K562 (cell line): ENCODE data around the gene CDKL4. TPM values are rescaled to one million over a fixed set of nuclear protein-coding genes. Genes with fewer than 3 reads are reported as not detected.

Source experiments
- ARID1B ChIP-seq: fragments of 450-650 bp; IDR thresholded peaks from 2 replicates; pipeline ENCODE4 v1.6.1; 2016; ENCODE audit warnings: antibody characterized with exemption, mild to moderate bottlenecking, inconsistent platforms
- BMI1 ChIP-seq: fragments of 150-350 bp; IDR thresholded peaks from 2 replicates; pipeline ENCODE4 v1.6.1; 2014; ENCODE audit warnings: low read length
- CBX8 ChIP-seq: fragments of 200-600 bp; sonication (generic); IDR thresholded peaks from 2 replicates; pipeline ENCODE4 v1.6.1; 2012; ENCODE audit warnings: borderline replicate concordance, mixed run types, low read depth, mild to moderate bottlenecking, moderate library complexity, mixed read lengths, low read length, control low read depth, inconsistent platforms; ENCODE audit not compliant: poor library complexity, severe bottlenecking; ENCODE audit errors: extremely low read depth
- CSDE1 ChIP-seq, 2 experiments: fragments of 450-650 bp; IDR thresholded peaks; 2 replicates each; pipeline ENCODE4 v1.6.1; 2016; ENCODE audit warnings: mild to moderate bottlenecking in 1 of 2
- DIDO1 ChIP-seq: fragments of 450-650 bp; IDR thresholded peaks from 2 replicates; pipeline ENCODE4 v1.6.1; 2016; ENCODE audit warnings: low read depth, missing biosample characterization, missing genetic modification characterization
- MEF2A ChIP-seq: IDR thresholded peaks from 2 replicates; pipeline ENCODE4 v1.6.1; 2011; ENCODE audit warnings: low read depth, mild to moderate bottlenecking, low read length, moderate library complexity; ENCODE audit not compliant: control insufficient read depth
- NFATC3 ChIP-seq: fragments of 450-650 bp; IDR thresholded peaks from 2 replicates; pipeline ENCODE4 v1.6.1; 2017; ENCODE audit warnings: mild to moderate bottlenecking
- NUFIP1 ChIP-seq: fragments of 450-650 bp; IDR thresholded peaks from 2 replicates; pipeline ENCODE4 v1.6.1; 2018; ENCODE audit not compliant: partially characterized antibody
- PHB ChIP-seq: fragments of 250-450 bp; sonication (Bioruptor Pico); IDR thresholded peaks from 2 replicates; pipeline ENCODE4 v1.5.0; 2021
- RCOR1 ChIP-seq, 2 experiments: IDR thresholded peaks; 2 replicates each; pipeline ENCODE4 v1.6.1; 2012; ENCODE audit warnings: low read depth in 2 of 2, low read length in 2 of 2, borderline replicate concordance in 1 of 2, improper control_type of control experiment in 1 of 2
- RUNX1 ChIP-seq: sonication (generic); IDR thresholded peaks from 2 replicates; pipeline ENCODE4 v1.6.1; 2016; ENCODE audit warnings: antibody characterized with exemption, low read depth
- SMARCE1 ChIP-seq: fragments of 450-650 bp; IDR thresholded peaks from 2 replicates; pipeline ENCODE4 v1.7.1; 2016; ENCODE audit warnings: mild to moderate bottlenecking
- SMC3 ChIP-seq: conservative IDR thresholded peaks from 2 replicates; pipeline ENCODE4 v1.6.1; 2011; ENCODE audit warnings: low read depth, low read length, improper control_type of control experiment; ENCODE audit not compliant: insufficient read depth
- STAT5A ChIP-seq: IDR thresholded peaks from 2 replicates; pipeline ENCODE4 v1.6.1; 2012; ENCODE audit warnings: low read length, inconsistent platforms, borderline replicate concordance
- TFAM ChIP-seq: fragments of 250-450 bp; sonication (Bioruptor Pico); conservative IDR thresholded peaks from 2 replicates; pipeline ENCODE4 v1.5.0; 2021; ENCODE audit warnings: mild to moderate bottlenecking, moderate library complexity
- TRIM28 ChIP-seq: fragments of 450-650 bp; IDR thresholded peaks from 2 replicates; pipeline ENCODE4 v1.6.1; 2017
- ZBTB7A ChIP-seq: IDR thresholded peaks from 2 replicates; pipeline ENCODE4 v1.6.1; 2011; ENCODE audit warnings: low read depth, mild to moderate bottlenecking, low read length, moderate library complexity, borderline replicate concordance; ENCODE audit not compliant: control insufficient read depth
- ZBTB8A ChIP-seq: fragments of 450-650 bp; IDR thresholded peaks from 2 replicates; pipeline ENCODE4 v1.6.1; 2018; ENCODE audit warnings: mild to moderate bottlenecking, moderate library complexity; ENCODE audit not compliant: partially characterized antibody
- ZNF668 ChIP-seq: fragments of 250-450 bp; sonication (Bioruptor Pico); IDR thresholded peaks from 2 replicates; pipeline ENCODE4 v1.8.0; 2022; ENCODE audit warnings: mild to moderate bottlenecking, inconsistent platforms
- polyA plus RNA-seq, 8 experiments: library from polyadenylated mRNA; depleted of rRNA in 4 of 8; stranded (reverse) in 5 of 8; unstranded in 3 of 8; fragments of >200 nt; fragmentation: Nextera tagmentation in 2 of 8; fragmentation: Illumina TruSeq in 1 of 8; extraction: Ambion mirVana in 2 of 8; extraction: Trizol in 1 of 8; gene quantifications; 2 replicates each; pipeline versions ENCODE4 v1.2.1 to v1.2.3, GENCODE V29; 2011 to 2014; ENCODE audit warnings: inconsistent platforms in 1 of 8, missing spikeins in 1 of 8
- total RNA-seq, 7 experiments: library from RNA; depleted of rRNA in 6 of 7; stranded (reverse); fragments of >200 nt in 6 of 7; fragmentation: Illumina TruSeq in 2 of 7; extraction: Trizol in 2 of 7; gene quantifications; 2 replicates each; pipeline versions ENCODE4 v1.2.1 to v1.2.3, GENCODE V29; 2011 to 2021; ENCODE audit warnings: low replicate concordance in 1 of 7
- TF ChIP-seq, protein P1 (sequence below): fragments of 450-650 bp; IDR thresholded peaks from 2 replicates; pipeline ENCODE4 v1.6.1; 2017; ENCODE audit warnings: antibody characterized with exemption
- TF ChIP-seq, protein P2 (sequence below): fragments of 450-650 bp; formaldehyde crosslinking; IDR thresholded peaks from 2 replicates; pipeline ENCODE4 v1.4.0; 2022; ENCODE audit warnings: mild to moderate bottlenecking, moderate library complexity
- TF ChIP-seq, protein P3 (sequence below), 2 experiments: IDR thresholded peaks; 2 replicates each; pipeline ENCODE4 v1.6.1; 2012; ENCODE audit warnings: improper control_type of control experiment in 2 of 2, low read depth in 2 of 2, low read length in 2 of 2, borderline replicate concordance in 1 of 2
- TF ChIP-seq, protein P4 (sequence below), 2 experiments: fragments of 450-650 bp; IDR thresholded peaks; 2 replicates each; pipeline ENCODE4 v1.6.1; 2016

CDKL4 gene
- total and polyA plus RNA-seq, 9 of the 15 experiments (the other 6 are each of a cell fraction or from before 2014, with no cell fraction given) = not detected

DNA sequence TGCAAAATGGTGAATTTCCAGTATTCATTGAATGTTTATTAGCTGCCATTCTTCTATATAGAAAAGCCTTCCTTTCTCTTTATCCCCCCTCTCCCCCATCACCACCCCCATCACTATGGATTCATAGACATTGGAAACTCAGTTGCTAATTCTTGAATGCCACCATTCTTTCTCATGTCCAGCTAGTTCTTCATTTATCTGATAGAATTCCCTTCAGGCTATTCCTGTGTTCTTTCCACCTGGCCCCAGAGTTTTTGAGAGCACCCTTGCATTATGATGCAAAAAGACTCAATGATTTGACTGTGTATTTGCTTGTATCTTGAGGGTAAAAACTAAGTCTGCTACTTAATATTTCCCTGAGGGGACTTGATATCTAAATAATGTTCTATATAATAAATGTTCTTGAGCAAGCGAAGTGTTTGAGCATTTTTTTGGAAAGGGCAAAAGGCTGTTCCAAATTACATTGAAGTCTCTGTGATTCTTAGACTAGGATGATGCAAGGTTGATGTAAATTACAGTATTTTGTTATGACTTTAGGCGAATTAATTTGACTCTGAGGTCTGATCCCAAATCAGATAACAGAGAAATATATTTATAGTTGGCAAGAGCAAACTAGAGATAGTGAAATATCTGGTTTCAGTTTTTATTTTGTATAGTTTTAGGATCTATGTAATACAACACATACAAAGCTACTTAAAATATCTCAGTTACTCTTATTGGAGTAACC is 104.1 kb downstream of the CDKL4 start (continued):
- TF ChIP-seq, protein P1, sequence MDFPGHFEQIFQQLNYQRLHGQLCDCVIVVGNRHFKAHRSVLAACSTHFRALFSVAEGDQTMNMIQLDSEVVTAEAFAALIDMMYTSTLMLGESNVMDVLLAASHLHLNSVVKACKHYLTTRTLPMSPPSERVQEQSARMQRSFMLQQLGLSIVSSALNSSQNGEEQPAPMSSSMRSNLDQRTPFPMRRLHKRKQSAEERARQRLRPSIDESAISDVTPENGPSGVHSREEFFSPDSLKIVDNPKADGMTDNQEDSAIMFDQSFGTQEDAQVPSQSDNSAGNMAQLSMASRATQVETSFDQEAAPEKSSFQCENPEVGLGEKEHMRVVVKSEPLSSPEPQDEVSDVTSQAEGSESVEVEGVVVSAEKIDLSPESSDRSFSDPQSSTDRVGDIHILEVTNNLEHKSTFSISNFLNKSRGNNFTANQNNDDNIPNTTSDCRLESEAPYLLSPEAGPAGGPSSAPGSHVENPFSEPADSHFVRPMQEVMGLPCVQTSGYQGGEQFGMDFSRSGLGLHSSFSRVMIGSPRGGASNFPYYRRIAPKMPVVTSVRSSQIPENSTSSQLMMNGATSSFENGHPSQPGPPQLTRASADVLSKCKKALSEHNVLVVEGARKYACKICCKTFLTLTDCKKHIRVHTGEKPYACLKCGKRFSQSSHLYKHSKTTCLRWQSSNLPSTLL = no peak
- TF ChIP-seq SMC3 (no peak), CBX8 (no peak), DIDO1 (tag) (no peak), ARID1B (peak; percentile 40), SMARCE1 (0 out of 2 replicates have a peak, but pooled peaks have one; percentile 12), RCOR1 (IDR thresholded peaks at IDR 0.05; ENCODE audit: borderline replicate concordance in 1 of 2, low read depth in 2 of 2, low read length in 2 of 2) (no peak), ZNF668 (CRISPR knock-in tag) (no peak), RUNX1 (no peak), ZBTB7A (no peak), TRIM28 (no peak), NUFIP1 (no peak), PHB (CRISPR knock-in tag) (no peak), STAT5A (no peak), NFATC3 (no peak), ZBTB8A (no peak), BMI1 (no peak), CSDE1 (IDR thresholded peaks at IDR 0.05) (no peak), MEF2A (no peak), TFAM (CRISPR knock-in tag) (no peak)
- TF ChIP-seq, protein P2, sequence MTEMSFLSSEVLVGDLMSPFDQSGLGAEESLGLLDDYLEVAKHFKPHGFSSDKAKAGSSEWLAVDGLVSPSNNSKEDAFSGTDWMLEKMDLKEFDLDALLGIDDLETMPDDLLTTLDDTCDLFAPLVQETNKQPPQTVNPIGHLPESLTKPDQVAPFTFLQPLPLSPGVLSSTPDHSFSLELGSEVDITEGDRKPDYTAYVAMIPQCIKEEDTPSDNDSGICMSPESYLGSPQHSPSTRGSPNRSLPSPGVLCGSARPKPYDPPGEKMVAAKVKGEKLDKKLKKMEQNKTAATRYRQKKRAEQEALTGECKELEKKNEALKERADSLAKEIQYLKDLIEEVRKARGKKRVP (CRISPR knock-in tag) = 0 out of 2 replicates have a peak, but pooled peaks have one; percentile 50
- TF ChIP-seq, protein P3, sequence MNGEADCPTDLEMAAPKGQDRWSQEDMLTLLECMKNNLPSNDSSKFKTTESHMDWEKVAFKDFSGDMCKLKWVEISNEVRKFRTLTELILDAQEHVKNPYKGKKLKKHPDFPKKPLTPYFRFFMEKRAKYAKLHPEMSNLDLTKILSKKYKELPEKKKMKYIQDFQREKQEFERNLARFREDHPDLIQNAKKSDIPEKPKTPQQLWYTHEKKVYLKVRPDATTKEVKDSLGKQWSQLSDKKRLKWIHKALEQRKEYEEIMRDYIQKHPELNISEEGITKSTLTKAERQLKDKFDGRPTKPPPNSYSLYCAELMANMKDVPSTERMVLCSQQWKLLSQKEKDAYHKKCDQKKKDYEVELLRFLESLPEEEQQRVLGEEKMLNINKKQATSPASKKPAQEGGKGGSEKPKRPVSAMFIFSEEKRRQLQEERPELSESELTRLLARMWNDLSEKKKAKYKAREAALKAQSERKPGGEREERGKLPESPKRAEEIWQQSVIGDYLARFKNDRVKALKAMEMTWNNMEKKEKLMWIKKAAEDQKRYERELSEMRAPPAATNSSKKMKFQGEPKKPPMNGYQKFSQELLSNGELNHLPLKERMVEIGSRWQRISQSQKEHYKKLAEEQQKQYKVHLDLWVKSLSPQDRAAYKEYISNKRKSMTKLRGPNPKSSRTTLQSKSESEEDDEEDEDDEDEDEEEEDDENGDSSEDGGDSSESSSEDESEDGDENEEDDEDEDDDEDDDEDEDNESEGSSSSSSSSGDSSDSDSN (IDR thresholded peaks at IDR 0.05; ENCODE audit: borderline replicate concordance in 1 of 2, low read depth in 2 of 2, low read length in 2 of 2) = no peak
- TF ChIP-seq, protein P4, sequence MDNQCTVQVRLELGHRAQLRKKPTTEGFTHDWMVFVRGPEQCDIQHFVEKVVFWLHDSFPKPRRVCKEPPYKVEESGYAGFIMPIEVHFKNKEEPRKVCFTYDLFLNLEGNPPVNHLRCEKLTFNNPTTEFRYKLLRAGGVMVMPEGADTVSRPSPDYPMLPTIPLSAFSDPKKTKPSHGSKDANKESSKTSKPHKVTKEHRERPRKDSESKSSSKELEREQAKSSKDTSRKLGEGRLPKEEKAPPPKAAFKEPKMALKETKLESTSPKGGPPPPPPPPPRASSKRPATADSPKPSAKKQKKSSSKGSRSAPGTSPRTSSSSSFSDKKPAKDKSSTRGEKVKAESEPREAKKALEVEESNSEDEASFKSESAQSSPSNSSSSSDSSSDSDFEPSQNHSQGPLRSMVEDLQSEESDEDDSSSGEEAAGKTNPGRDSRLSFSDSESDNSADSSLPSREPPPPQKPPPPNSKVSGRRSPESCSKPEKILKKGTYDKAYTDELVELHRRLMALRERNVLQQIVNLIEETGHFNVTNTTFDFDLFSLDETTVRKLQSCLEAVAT (IDR thresholded peaks at IDR 0.05) = no peak
